WTC11 (cell line): ENCODE measurements around the gene SELENON.

ENCODE experiments used
- CREB1 ChIP-seq: sonication (generic); formaldehyde crosslinking; IDR thresholded peaks from 2 replicates; pipeline ENCODE4 v1.8.0; 2023; ENCODE audit warnings: mild to moderate bottlenecking, missing genetic modification reagents
- SMAD3 ChIP-seq: sonication (generic); formaldehyde crosslinking; IDR thresholded peaks from 2 replicates; pipeline ENCODE4 v1.8.0; 2022; ENCODE audit warnings: missing genetic modification reagents, mild to moderate bottlenecking, borderline replicate concordance
- ZNF317 ChIP-seq: sonication (generic); formaldehyde crosslinking; IDR thresholded peaks from 2 replicates; pipeline ENCODE4 v1.8.1; 2023; ENCODE audit warnings: low read depth, mild to moderate bottlenecking, moderate library complexity, missing genetic modification reagents, borderline replicate concordance
- TF ChIP-seq, protein P1 (sequence below): sonication (generic); formaldehyde crosslinking; IDR thresholded peaks from 2 replicates; pipeline ENCODE4 v1.8.1; 2022; ENCODE audit warnings: low read depth, missing genetic modification reagents, borderline replicate concordance
- TF ChIP-seq, protein P2 (sequence below): sonication (generic); formaldehyde crosslinking; IDR thresholded peaks from 2 replicates; pipeline ENCODE4 v1.8.1; 2023; ENCODE audit warnings: mild to moderate bottlenecking, missing genetic modification reagents, borderline replicate concordance
- TF ChIP-seq, protein P3 (sequence below): fragments of 200-600 bp; IDR thresholded peaks from 2 replicates; pipeline ENCODE4 v1.8.0; 2022; ENCODE audit warnings: antibody characterized with exemption
- TF ChIP-seq, protein P4 (sequence below): sonication (generic); formaldehyde crosslinking; conservative IDR thresholded peaks from 2 replicates; pipeline ENCODE4 v1.8.1; 2022; ENCODE audit warnings: mild to moderate bottlenecking, missing genetic modification reagents

DNA sequence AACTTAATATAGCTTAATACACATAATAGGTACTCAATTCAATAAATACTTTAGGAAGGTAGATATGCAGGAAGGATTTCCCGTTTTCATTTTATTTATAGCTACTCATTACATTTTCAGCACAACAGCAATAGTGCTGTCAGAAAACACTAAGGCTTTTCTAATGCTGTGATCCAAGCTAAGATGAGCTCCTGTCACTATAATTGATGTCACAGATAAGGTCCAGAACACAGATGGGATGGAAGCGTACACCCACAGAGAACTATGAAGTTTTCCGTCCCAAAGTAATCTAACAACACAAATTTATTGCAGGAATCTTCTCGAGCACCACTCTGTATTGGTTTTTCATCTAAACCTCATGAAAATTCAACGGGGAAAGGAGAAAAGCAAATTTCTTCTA lies 45.7 kb downstream of the SELENON start:
- TF ChIP-seq CREB1 (no peak), ZNF317 (CRISPR knock-in tag) (no peak), SMAD3 (CRISPR knock-in tag) (no peak)
- TF ChIP-seq, protein P1, sequence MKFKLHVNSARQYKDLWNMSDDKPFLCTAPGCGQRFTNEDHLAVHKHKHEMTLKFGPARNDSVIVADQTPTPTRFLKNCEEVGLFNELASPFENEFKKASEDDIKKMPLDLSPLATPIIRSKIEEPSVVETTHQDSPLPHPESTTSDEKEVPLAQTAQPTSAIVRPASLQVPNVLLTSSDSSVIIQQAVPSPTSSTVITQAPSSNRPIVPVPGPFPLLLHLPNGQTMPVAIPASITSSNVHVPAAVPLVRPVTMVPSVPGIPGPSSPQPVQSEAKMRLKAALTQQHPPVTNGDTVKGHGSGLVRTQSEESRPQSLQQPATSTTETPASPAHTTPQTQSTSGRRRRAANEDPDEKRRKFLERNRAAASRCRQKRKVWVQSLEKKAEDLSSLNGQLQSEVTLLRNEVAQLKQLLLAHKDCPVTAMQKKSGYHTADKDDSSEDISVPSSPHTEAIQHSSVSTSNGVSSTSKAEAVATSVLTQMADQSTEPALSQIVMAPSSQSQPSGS (CRISPR knock-in tag): no peak
- TF ChIP-seq, protein P2, sequence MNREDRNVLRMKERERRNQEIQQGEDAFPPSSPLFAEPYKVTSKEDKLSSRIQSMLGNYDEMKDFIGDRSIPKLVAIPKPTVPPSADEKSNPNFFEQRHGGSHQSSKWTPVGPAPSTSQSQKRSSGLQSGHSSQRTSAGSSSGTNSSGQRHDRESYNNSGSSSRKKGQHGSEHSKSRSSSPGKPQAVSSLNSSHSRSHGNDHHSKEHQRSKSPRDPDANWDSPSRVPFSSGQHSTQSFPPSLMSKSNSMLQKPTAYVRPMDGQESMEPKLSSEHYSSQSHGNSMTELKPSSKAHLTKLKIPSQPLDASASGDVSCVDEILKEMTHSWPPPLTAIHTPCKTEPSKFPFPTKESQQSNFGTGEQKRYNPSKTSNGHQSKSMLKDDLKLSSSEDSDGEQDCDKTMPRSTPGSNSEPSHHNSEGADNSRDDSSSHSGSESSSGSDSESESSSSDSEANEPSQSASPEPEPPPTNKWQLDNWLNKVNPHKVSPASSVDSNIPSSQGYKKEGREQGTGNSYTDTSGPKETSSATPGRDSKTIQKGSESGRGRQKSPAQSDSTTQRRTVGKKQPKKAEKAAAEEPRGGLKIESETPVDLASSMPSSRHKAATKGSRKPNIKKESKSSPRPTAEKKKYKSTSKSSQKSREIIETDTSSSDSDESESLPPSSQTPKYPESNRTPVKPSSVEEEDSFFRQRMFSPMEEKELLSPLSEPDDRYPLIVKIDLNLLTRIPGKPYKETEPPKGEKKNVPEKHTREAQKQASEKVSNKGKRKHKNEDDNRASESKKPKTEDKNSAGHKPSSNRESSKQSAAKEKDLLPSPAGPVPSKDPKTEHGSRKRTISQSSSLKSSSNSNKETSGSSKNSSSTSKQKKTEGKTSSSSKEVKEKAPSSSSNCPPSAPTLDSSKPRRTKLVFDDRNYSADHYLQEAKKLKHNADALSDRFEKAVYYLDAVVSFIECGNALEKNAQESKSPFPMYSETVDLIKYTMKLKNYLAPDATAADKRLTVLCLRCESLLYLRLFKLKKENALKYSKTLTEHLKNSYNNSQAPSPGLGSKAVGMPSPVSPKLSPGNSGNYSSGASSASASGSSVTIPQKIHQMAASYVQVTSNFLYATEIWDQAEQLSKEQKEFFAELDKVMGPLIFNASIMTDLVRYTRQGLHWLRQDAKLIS (CRISPR knock-in tag): no peak
- TF ChIP-seq, protein P3, sequence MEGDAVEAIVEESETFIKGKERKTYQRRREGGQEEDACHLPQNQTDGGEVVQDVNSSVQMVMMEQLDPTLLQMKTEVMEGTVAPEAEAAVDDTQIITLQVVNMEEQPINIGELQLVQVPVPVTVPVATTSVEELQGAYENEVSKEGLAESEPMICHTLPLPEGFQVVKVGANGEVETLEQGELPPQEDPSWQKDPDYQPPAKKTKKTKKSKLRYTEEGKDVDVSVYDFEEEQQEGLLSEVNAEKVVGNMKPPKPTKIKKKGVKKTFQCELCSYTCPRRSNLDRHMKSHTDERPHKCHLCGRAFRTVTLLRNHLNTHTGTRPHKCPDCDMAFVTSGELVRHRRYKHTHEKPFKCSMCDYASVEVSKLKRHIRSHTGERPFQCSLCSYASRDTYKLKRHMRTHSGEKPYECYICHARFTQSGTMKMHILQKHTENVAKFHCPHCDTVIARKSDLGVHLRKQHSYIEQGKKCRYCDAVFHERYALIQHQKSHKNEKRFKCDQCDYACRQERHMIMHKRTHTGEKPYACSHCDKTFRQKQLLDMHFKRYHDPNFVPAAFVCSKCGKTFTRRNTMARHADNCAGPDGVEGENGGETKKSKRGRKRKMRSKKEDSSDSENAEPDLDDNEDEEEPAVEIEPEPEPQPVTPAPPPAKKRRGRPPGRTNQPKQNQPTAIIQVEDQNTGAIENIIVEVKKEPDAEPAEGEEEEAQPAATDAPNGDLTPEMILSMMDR: no peak
- TF ChIP-seq, protein P4, sequence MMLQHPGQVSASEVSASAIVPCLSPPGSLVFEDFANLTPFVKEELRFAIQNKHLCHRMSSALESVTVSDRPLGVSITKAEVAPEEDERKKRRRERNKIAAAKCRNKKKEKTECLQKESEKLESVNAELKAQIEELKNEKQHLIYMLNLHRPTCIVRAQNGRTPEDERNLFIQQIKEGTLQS (CRISPR knock-in tag): no peak
